ENCODE measurements around the gene FABP1. TPM values are rescaled to one million over a fixed set of nuclear protein-coding genes. Genes with fewer than 3 reads are reported as not detected.

FABP1 gene
- total RNA-seq, 6 donors from 2014 or later = 0.67 to 1.0 TPM; not detected in 4

DNA sequence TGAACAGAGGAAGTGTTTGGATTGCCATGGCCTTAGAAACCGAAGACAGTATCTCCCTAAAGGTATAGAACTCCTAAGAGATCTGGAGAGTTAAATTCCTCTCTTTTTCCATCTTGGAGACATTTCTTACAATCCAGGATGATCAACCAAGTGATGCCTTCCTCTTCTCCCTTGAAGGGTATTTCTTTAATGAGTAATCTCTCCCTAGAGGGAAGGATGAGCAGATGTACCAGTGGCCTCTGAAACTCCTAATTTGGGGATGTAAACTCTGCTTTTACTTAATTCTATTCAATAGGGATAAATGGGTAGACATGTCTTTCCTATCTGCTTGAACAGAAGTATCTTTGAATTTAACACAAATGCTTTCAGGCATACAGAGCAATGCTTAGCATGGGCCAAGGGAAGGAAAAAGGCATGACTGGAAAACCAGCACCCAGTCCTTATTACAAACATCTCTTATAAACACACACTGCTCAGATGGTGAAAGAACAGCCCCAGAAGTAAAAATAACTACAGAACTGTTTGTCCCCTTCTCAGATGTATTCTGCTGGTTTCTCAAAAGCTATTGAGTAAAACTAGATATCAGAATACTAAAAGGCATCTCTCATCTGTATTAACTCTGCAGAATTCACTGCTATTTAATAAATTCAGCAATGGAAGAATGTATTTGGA is 37.6 kb upstream of the FABP1 start:
- Histone ChIP-seq H3K9me3 (no peaks in the 10 kb centered on the region), H3K36me3 (no peaks in the 10 kb centered on the region), H3K4me1 (peaks cover 0 to under 1% (median under 1%) of the 10 kb centered on the region in 4 donors), H3K27ac (no peak overlapping the region), H3K27me3 (peaks cover 0 to 4% (median 0%) of the 10 kb centered on the region in 4 donors), H3K4me3 (no peak overlapping the region)
- TF ChIP-seq, protein P1, sequence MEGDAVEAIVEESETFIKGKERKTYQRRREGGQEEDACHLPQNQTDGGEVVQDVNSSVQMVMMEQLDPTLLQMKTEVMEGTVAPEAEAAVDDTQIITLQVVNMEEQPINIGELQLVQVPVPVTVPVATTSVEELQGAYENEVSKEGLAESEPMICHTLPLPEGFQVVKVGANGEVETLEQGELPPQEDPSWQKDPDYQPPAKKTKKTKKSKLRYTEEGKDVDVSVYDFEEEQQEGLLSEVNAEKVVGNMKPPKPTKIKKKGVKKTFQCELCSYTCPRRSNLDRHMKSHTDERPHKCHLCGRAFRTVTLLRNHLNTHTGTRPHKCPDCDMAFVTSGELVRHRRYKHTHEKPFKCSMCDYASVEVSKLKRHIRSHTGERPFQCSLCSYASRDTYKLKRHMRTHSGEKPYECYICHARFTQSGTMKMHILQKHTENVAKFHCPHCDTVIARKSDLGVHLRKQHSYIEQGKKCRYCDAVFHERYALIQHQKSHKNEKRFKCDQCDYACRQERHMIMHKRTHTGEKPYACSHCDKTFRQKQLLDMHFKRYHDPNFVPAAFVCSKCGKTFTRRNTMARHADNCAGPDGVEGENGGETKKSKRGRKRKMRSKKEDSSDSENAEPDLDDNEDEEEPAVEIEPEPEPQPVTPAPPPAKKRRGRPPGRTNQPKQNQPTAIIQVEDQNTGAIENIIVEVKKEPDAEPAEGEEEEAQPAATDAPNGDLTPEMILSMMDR (IDR thresholded peaks at IDR 0.05) = no peak
- no peak for TF ChIP-seq POLR2AphosphoS5 (IDR thresholded peaks at IDR 0.05)
- no peak for TF ChIP-seq POLR2A (IDR thresholded peaks at IDR 0.05)
- no peak for TF ChIP-seq EP300 (IDR thresholded peaks at IDR 0.05)
- DNase-seq = no peak
- no peak for ATAC-seq (ENCODE audit: low FRiP score in 2 of 2)
- WGBS, 2 donors = 0% methylated on average over 1 of the region's 1 CpG

DNA sequence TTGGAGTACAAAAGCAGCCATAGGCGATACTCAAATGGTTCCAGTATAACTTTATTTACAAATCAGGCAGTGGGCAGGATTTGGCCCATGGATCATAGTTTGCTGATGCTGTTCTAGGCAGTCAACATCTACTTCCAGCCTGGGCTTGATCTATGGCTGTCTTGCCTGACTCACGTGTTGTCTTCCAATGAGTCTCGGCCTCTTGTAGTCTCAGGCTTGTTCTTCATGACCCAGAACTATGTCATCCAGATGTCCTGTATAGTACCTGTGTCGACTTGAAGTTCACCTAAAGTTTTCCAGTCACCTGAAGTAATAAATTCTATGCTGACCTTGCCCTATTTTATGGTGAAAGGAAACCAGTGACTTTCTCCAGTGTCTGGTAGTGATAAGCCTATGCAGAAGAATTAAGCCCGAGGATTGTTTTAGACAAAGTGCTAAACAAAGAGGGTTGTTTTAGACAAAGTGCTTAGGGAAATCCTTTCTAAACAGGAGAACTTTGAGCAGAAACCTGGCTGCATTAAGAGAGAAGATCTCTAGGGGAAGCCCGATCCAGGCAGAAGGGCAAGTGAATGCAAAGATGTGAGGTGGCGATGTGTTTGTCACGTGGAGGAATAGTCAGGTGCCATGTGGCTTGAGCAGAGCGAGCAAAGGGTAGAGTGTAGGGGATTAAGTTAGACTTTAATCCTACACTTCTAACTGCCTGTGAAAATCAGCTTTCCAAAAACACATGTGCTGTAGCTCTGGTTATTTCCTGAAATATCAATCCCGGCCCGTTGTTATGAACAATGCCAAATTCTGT is 33.8 kb upstream of the FABP1 start:
- DNase-seq (no peak), ATAC-seq (ENCODE audit: low FRiP score in 2 of 2) (no peak)
- Histone ChIP-seq H3K27ac (no peak overlapping the region), H3K27me3 (no peaks in the 10 kb centered on the region), H3K4me1 (no peaks in the 10 kb centered on the region), H3K4me3 (no peak overlapping the region), H3K9me3 (no peaks in the 10 kb centered on the region), H3K36me3 (no peaks in the 10 kb centered on the region)
- TF ChIP-seq POLR2A (IDR thresholded peaks at IDR 0.05) = no peak
- no peak for TF ChIP-seq POLR2AphosphoS5 (IDR thresholded peaks at IDR 0.05)
- no peak for TF ChIP-seq EP300 (IDR thresholded peaks at IDR 0.05)
- TF ChIP-seq, protein P1 (IDR thresholded peaks at IDR 0.05) = no peak
- WGBS, 2 donors = 81 to 86% methylated on average over 11 of the region's 11 CpGs

DNA sequence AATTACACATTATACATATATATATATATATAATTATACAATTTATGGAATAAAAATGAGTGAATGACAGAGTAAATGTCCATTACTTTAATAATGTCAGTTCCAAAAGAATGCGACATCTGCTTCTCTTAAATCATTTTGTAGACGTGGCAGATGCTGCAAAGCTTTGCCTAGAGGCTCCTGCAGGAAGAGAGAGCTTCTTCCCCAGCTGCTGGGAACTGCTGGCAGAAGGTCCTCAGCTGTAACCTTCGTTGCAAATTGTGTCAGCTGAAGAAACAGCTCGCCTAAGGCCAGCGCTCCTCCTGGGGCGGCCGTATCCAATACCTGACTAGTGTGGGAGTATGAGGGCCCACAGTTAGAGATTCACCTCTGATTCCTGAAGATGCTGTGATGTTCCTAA is 32.7 kb upstream of the FABP1 start:
- H3K4me1 ChIP-seq = no peaks in the 10 kb centered on the region
- 88 to 91% methylated on average over 7 of the region's 7 CpGs for WGBS, 2 donors
- TF ChIP-seq, protein P1 (IDR thresholded peaks at IDR 0.05) = no peak
- TF ChIP-seq POLR2AphosphoS5 (IDR thresholded peaks at IDR 0.05) (no peak), EP300 (IDR thresholded peaks at IDR 0.05) (no peak), POLR2A (IDR thresholded peaks at IDR 0.05) (no peak)

DNA sequence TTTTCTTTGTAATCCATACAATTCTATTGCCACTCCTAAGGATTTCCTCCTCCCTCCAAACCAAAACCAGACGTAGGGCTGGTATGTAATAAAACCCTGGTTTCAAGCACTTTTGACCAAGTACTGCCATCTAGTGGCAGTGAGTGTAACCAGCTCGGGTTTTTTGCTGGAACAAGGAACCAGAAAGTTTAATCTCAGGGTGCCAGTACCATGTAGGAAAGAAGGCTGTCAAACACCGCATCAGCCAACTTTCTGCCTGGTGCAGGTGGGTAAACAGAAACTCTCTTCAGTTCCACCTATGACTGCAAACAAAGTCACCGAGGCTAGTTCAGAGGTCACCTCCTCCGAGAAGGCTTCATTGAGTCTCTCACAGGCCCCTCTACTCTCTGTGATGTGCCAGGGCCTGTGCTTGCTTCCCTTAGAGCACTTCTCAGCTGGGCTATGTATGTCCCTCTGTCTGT is 32.1 kb upstream of the FABP1 start:
- Histone ChIP-seq H3K27me3 (no peaks in the 10 kb centered on the region), H3K27ac (no peak overlapping the region), H3K36me3 (no peaks in the 10 kb centered on the region), H3K9me3 (no peaks in the 10 kb centered on the region), H3K4me1 (no peaks in the 10 kb centered on the region), H3K4me3 (no peak overlapping the region)
- ATAC-seq (ENCODE audit: low FRiP score in 2 of 2) = peak; percentile 83 to 90
- DNase-seq = peak in 1 of 2 donors; percentile 43
- 26% methylated on average over 5 of the region's 5 CpGs for WGBS, 2 donors
- TF ChIP-seq EP300 (IDR thresholded peaks at IDR 0.05) (no peak), POLR2A (IDR thresholded peaks at IDR 0.05) (no peak), POLR2AphosphoS5 (IDR thresholded peaks at IDR 0.05) (no peak)
- TF ChIP-seq, protein P1 (IDR thresholded peaks at IDR 0.05) = peak; percentile 60 to 75 (median 70)

More for the DNA sequence above, 32.7 kb upstream of the FABP1 start:
- DNase-seq (peak in 1 of 2 donors; percentile 7), ATAC-seq (ENCODE audit: low FRiP score in 2 of 2) (no peak)
- Histone ChIP-seq H3K4me3 (no peak overlapping the region), H3K9me3 (no peaks in the 10 kb centered on the region), H3K36me3 (no peaks in the 10 kb centered on the region), H3K27ac (no peak overlapping the region), H3K27me3 (no peaks in the 10 kb centered on the region)

All from upper lobe of left lung (tissue), 6 donors.